Astrocyte (in vitro differentiated cells and primary cell): Measurements from ENCODE around the gene NCSTN. TPM values are rescaled to one million over a fixed set of nuclear protein-coding genes. Genes with fewer than 3 reads are reported as not detected.

ENCODE experiments used
- DNase-seq: peaks from one replicate; pipeline ENCODE4 v3.0.0-alpha.2; 2010; ENCODE audit warnings: low read depth
- FAIRE-seq: peaks from 2 replicates; lab custom pipeline; 2011; peaks lifted over from hg19 to GRCh38; lab: Jason Lieb, UNC
- H2AFZ ChIP-seq: 2 replicates; pipeline ENCODE4 v1.6.0; 2012; ENCODE audit warnings: low read depth, low read length, inconsistent platforms
- H3K27ac ChIP-seq: 2 replicates; pipeline ENCODE4 v1.5.1; 2011; ENCODE audit warnings: low read depth, low read length, inconsistent platforms
- H3K27me3 ChIP-seq: 2 replicates; pipeline ENCODE4 v1.6.0; 2011; ENCODE audit warnings: low read length, inconsistent platforms; ENCODE audit not compliant: insufficient read depth
- H3K36me3 ChIP-seq: 2 replicates; pipeline ENCODE4 v1.5.1; 2011; ENCODE audit warnings: low read length, inconsistent platforms; ENCODE audit not compliant: insufficient read depth
- H3K4me1 ChIP-seq: 2 replicates; pipeline ENCODE4 v1.5.1; 2011; ENCODE audit warnings: low read length, inconsistent platforms; ENCODE audit not compliant: insufficient read depth
- H3K4me2 ChIP-seq: 2 replicates; pipeline ENCODE4 v1.6.0; 2012; ENCODE audit warnings: low read length, inconsistent platforms
- H3K4me3 ChIP-seq: 2 replicates; pipeline ENCODE4 v1.5.1; 2011; ENCODE audit warnings: low read depth, mild to moderate bottlenecking, low read length, inconsistent platforms; ENCODE audit not compliant: insufficient read depth
- H3K79me2 ChIP-seq: 2 replicates; pipeline ENCODE4 v1.6.0; 2012; ENCODE audit warnings: mild to moderate bottlenecking, low read length, inconsistent platforms; ENCODE audit not compliant: insufficient read depth
- H3K9ac ChIP-seq: 2 replicates; pipeline ENCODE4 v1.6.0; 2012; ENCODE audit warnings: mild to moderate bottlenecking, low read length, inconsistent platforms
- H3K9me3 ChIP-seq: 2 replicates; pipeline ENCODE4 v1.5.1; 2012; ENCODE audit warnings: low read depth, mild to moderate bottlenecking, low read length, inconsistent platforms; ENCODE audit not compliant: insufficient read depth
- H4K20me1 ChIP-seq: 2 replicates; pipeline ENCODE4 v1.6.0; 2012; ENCODE audit warnings: low read length, inconsistent platforms; ENCODE audit not compliant: insufficient read depth
- H3K27ac Mint-ChIP-seq: one replicate; pipeline ENCODE4 v1.8.0; 2021; ENCODE audit warnings: mild to moderate bottlenecking, mixed read lengths; ENCODE audit not compliant: unreplicated experiment
- H3K27me3 Mint-ChIP-seq: one replicate; pipeline ENCODE4 v1.8.0; 2021; ENCODE audit warnings: low read depth, mixed read lengths; ENCODE audit not compliant: unreplicated experiment
- H3K36me3 Mint-ChIP-seq: one replicate; pipeline ENCODE4 v1.8.0; 2021; ENCODE audit warnings: low read depth, mixed read lengths; ENCODE audit not compliant: unreplicated experiment
- H3K4me1 Mint-ChIP-seq: one replicate; pipeline ENCODE4 v1.8.0; 2021; ENCODE audit warnings: low read depth, mixed read lengths; ENCODE audit not compliant: unreplicated experiment
- H3K4me3 Mint-ChIP-seq: one replicate; pipeline ENCODE4 v1.8.0; 2021; ENCODE audit warnings: mild to moderate bottlenecking, moderate library complexity, mixed read lengths; ENCODE audit not compliant: unreplicated experiment
- H3K9me3 Mint-ChIP-seq: one replicate; pipeline ENCODE4 v1.8.0; 2021; ENCODE audit warnings: mild to moderate bottlenecking, mixed read lengths; ENCODE audit not compliant: unreplicated experiment
- CTCF ChIP-seq: IDR thresholded peaks from 2 replicates; pipeline ENCODE4 v1.5.1; 2011; ENCODE audit warnings: low read depth, mild to moderate bottlenecking, inconsistent platforms, low read length, moderate library complexity; ENCODE audit not compliant: insufficient read depth
- EZH2 ChIP-seq: IDR thresholded peaks from 2 replicates; pipeline ENCODE4 v1.6.1; 2012; ENCODE audit warnings: mild to moderate bottlenecking, low read length, inconsistent platforms; ENCODE audit not compliant: insufficient read depth
- total RNA-seq: library from RNA; stranded (reverse); gene quantifications from 2 replicates; pipeline ENCODE4 v1.2.1, GENCODE V29; 2021

The NCSTN gene
- total RNA-seq, 1 donor from 2014 or later, result 171 TPM

- no peaks in the 10 kb centered on the region for H3K27me3 ChIP-seq
- H3K4me1 Mint-ChIP-seq, result peaks cover 17% of the 10 kb centered on the region
- H3K79me2 ChIP-seq, result no peaks in the 10 kb centered on the region
- H3K4me3 Mint-ChIP-seq, result no peak overlapping the region
- no peak overlapping the region for H3K9ac ChIP-seq
- peaks cover 2% of the 10 kb centered on the region for H3K4me1 ChIP-seq
- no peaks in the 10 kb centered on the region for H3K9me3 ChIP-seq
- H3K27me3 Mint-ChIP-seq, result peaks cover 8% of the 10 kb centered on the region
- DNase-seq (no peak), FAIRE-seq (no peak)
- H3K27ac Mint-ChIP-seq, result no peak overlapping the region
- H3K4me2 ChIP-seq, result no peak overlapping the region
- H3K36me3 ChIP-seq, result no peaks in the 10 kb centered on the region
- no peak overlapping the region for H2AFZ ChIP-seq
- no peaks in the 10 kb centered on the region for H4K20me1 ChIP-seq
- H3K36me3 Mint-ChIP-seq, result no peaks in the 10 kb centered on the region
- TF ChIP-seq EZH2, result no peak
- no peak for TF ChIP-seq CTCF
- no peaks in the 10 kb centered on the region for H3K9me3 Mint-ChIP-seq
- H3K4me3 ChIP-seq, result no peak overlapping the region
- no peak overlapping the region for H3K27ac ChIP-seq
Observed at GRCh38 chr1:160370561-160371345, 27.6 kb downstream of the NCSTN start.

GRCh38 chr1:160371346-160371631 lies 28.1 kb downstream of the NCSTN start:
- no peaks in the 10 kb centered on the region for H3K36me3 ChIP-seq
- peaks cover 8% of the 10 kb centered on the region for H3K27me3 Mint-ChIP-seq
- no peaks in the 10 kb centered on the region for H3K36me3 Mint-ChIP-seq
- H3K4me1 Mint-ChIP-seq, result peaks cover 22% of the 10 kb centered on the region
- no peaks in the 10 kb centered on the region for H4K20me1 ChIP-seq
- no peak overlapping the region for H3K9ac ChIP-seq
- H3K4me1 ChIP-seq, result peaks cover 7% of the 10 kb centered on the region
- FAIRE-seq, result no peak
- H3K4me3 Mint-ChIP-seq, result no peak overlapping the region
- no peaks in the 10 kb centered on the region for H3K27me3 ChIP-seq
- no peak overlapping the region for H3K27ac Mint-ChIP-seq
- H3K4me2 ChIP-seq, result no peak overlapping the region
- H3K9me3 ChIP-seq, result no peaks in the 10 kb centered on the region
- H2AFZ ChIP-seq, result no peak overlapping the region
- no peaks in the 10 kb centered on the region for H3K9me3 Mint-ChIP-seq
- TF ChIP-seq CTCF (no peak), EZH2 (no peak)
- no peaks in the 10 kb centered on the region for H3K79me2 ChIP-seq
- H3K4me3 ChIP-seq, result no peak overlapping the region
- no peak overlapping the region for H3K27ac ChIP-seq
- no peak for DNase-seq

GRCh38 chr1:160371756-160372155 lies 28.6 kb downstream of the NCSTN start:
- Mint-ChIP-seq H3K27me3 (peaks cover 8% of the 10 kb centered on the region), H3K4me3 (no peak overlapping the region)

More at GRCh38 chr1:160371756-160372155, 28.6 kb downstream of the NCSTN start:
- Mint-ChIP-seq H3K27ac (no peak overlapping the region), H3K36me3 (no peaks in the 10 kb centered on the region), H3K4me1 (peaks cover 27% of the 10 kb centered on the region), H3K9me3 (no peaks in the 10 kb centered on the region)
- Histone ChIP-seq H2AFZ (no peak overlapping the region), H3K9ac (no peak overlapping the region), H3K9me3 (no peaks in the 10 kb centered on the region), H4K20me1 (no peaks in the 10 kb centered on the region), H3K4me1 (peaks cover 9% of the 10 kb centered on the region), H3K4me3 (no peak overlapping the region), H3K4me2 (no peak overlapping the region), H3K27ac (no peak overlapping the region), H3K79me2 (no peaks in the 10 kb centered on the region), H3K27me3 (no peaks in the 10 kb centered on the region), H3K36me3 (no peaks in the 10 kb centered on the region)
- FAIRE-seq (no peak), DNase-seq (no peak)
- TF ChIP-seq CTCF (no peak), EZH2 (no peak)
